ENCODE measurements around the gene CHMP6. TPM values are rescaled to one million over a fixed set of nuclear protein-coding genes. Genes with fewer than 3 reads are reported as not detected.

The CHMP6 gene
- total and polyA plus RNA-seq, 9 of the 15 experiments (the other 6 are each of a cell fraction or from before 2014, with no cell fraction given), result 0.25 to 30.4 (median 13.4) TPM

- TF ChIP-seq ZNF253 (CRISPR knock-in tag; conservative IDR thresholded peaks at IDR 0.05), result no peak
Observed at GRCh38 chr17:80970762-80971703, 20.6 kb upstream of the CHMP6 start (continued).

- no peaks in the 10 kb centered on the region for H3K9me1 ChIP-seq (ENCODE audit: control insufficient read depth, insufficient read depth, low read length)
- intact Hi-C loops (cut with micrococcal nuclease) (no loop called here), in situ Hi-C loops (cut with MboI) (no loop called here)
- 31% methylated on average over 11 of the region's 13 CpGs for WGBS (ENCODE audit: insufficient coverage, low coverage, missing lambda C conversion rate)
- no peaks in the 10 kb centered on the region for H4K20me1 ChIP-seq (replicated peaks; ENCODE audit: control insufficient read depth, insufficient read depth, low read length)
- no peaks in the 10 kb centered on the region for H3K36me3 ChIP-seq (ENCODE audit: control insufficient read depth, insufficient read depth, low read length)
- no peaks in the 10 kb centered on the region for H3K9me3 ChIP-seq (replicated peaks; ENCODE audit: control insufficient read depth, insufficient read depth, low read depth, low read length)
- peaks cover 15 to 25% of the 10 kb centered on the region in 2 experiments for H3K27me3 ChIP-seq (ENCODE audit: control insufficient read depth in 2 of 2, insufficient read depth in 2 of 2, low read length in 2 of 2)
- H3K27ac ChIP-seq (ENCODE audit: extremely low read depth, low read depth, low read length), result no peak overlapping the region
- no peak for DNase-seq (ENCODE audit: extremely low read depth in 1 of 4, low spot score in 3 of 4)
- no peak for FAIRE-seq
- H3K4me2 ChIP-seq (ENCODE audit: insufficient read depth, low read length), result no peak overlapping the region
- H3K4me3 ChIP-seq, result no peak overlapping the region
- no peaks in the 10 kb centered on the region for H3K79me2 ChIP-seq (ENCODE audit: control insufficient read depth, insufficient read depth, low read length)
- no peak overlapping the region for H2AFZ ChIP-seq (ENCODE audit: low read depth, low read length)
- no TSS peak for BruUV-seq (replicated peaks)
- peaks cover 0 to 44% of the 10 kb centered on the region in 2 experiments; a peak in 4 of 5 replicates for H3K4me1 ChIP-seq (replicated peaks in 1 of 2; ENCODE audit: control insufficient read depth in 2 of 2, insufficient read depth in 2 of 2, low read length in 2 of 2)
- ChIA-PET POLR2A (interaction anchor here (0.7 kb wide), 2 partner anchors 548 to 823 kb away, joined by 3 to 6 read pairs; no protein-coding TSS in a partner anchor), CTCF (ENCODE audit: low intra/inter-chr PET ratio) (interaction anchor here (3.0 kb wide), 1 partner anchor 545 kb away, joined by 20 read pairs; no protein-coding TSS in a partner anchor)
- no peak for ATAC-seq
- peak overlapping the region in 1 of 2 experiments; percentile 17; a peak in 1 of 4 replicates for H3K9ac ChIP-seq (ENCODE audit: insufficient read depth in 1 of 2, low read depth in 2 of 2, low read length in 2 of 2)
- TF ChIP-seq PURB (CRISPR knock-in tag; IDR thresholded peaks at IDR 0.05; ENCODE audit: low read depth) (no peak), MTA2 (IDR thresholded peaks at IDR 0.05; ENCODE audit: low read depth) (no peak), ZFP1 (CRISPR knock-in tag; IDR thresholded peaks at IDR 0.05) (no peak), ZNF507 (tag; conservative IDR thresholded peaks at IDR 0.05) (no peak), SNRNP70 (optimal IDR thresholded peaks at IDR 0.05; ENCODE audit: low read depth, low read length) (no peak), SNIP1 (IDR thresholded peaks at IDR 0.05; ENCODE audit: low read depth) (no peak), HCFC1 (IDR thresholded peaks at IDR 0.05; ENCODE audit: low read depth, low read length) (no peak), ZNF75A (CRISPR knock-in tag; IDR thresholded peaks at IDR 0.05) (no peak), TCF7L2 (IDR thresholded peaks at IDR 0.05; ENCODE audit: low read depth, low read length) (no peak), E2F5 (CRISPR knock-in tag; IDR thresholded peaks at IDR 0.05) (no peak), SP1 (CRISPR knock-in tag; IDR thresholded peaks at IDR 0.05) (no peak), FOXK2 (conservative IDR thresholded peaks at IDR 0.05 in 1 of 2, IDR thresholded peaks at IDR 0.05 in 1 of 2; ENCODE audit: low read depth in 2 of 2) (no peak)
- TF ChIP-seq, protein P1, sequence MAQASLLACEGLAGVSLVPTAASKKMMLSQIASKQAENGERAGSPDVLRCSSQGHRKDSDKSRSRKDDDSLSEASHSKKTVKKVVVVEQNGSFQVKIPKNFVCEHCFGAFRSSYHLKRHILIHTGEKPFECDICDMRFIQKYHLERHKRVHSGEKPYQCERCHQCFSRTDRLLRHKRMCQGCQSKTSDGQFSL (CRISPR knock-in tag; IDR thresholded peaks at IDR 0.05), result no peak
- TF ChIP-seq, protein P1 (tag; IDR thresholded peaks at IDR 0.05), result no peak
- TF ChIP-seq, protein P2, sequence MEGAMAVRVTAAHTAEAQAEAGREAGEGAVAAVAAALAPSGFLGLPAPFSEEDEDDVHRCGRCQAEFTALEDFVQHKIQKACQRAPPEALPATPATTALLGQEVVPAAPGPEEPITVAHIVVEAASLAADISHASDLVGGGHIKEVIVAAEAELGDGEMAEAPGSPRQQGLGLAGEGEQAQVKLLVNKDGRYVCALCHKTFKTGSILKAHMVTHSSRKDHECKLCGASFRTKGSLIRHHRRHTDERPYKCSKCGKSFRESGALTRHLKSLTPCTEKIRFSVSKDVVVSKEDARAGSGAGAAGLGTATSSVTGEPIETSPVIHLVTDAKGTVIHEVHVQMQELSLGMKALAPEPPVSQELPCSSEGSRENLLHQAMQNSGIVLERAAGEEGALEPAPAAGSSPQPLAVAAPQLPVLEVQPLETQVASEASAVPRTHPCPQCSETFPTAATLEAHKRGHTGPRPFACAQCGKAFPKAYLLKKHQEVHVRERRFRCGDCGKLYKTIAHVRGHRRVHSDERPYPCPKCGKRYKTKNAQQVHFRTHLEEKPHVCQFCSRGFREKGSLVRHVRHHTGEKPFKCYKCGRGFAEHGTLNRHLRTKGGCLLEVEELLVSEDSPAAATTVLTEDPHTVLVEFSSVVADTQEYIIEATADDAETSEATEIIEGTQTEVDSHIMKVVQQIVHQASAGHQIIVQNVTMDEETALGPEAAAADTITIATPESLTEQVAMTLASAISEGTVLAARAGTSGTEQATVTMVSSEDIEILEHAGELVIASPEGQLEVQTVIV (CRISPR knock-in tag; IDR thresholded peaks at IDR 0.05; ENCODE audit: borderline replicate concordance), result no peak
Observed at GRCh38 chr17:80971704-80972304, 19.8 kb upstream of the CHMP6 start.
